Neural progenitor cell (in vitro differentiated cells): ENCODE data around the gene RCAN1. TPM values are rescaled to one million over a fixed set of nuclear protein-coding genes. Genes with fewer than 3 reads are reported as not detected.
"Not testable (repeated sequence)": the region's sequence is repeated elsewhere in the genome, so short reads cannot be mapped to it uniquely, and the experiment has no call there.

Experiments used
- DNase-seq: peaks from one replicate; pipeline ENCODE4 v3.0.0-alpha.2; 2016; ENCODE audit warnings: low spot score
- H2AFZ ChIP-seq: fragments of 200-600 bp; sonication (generic); replicated peaks from 2 replicates; pipeline ENCODE4 v1.6.1; 2016; ENCODE audit warnings: antibody characterized with exemption
- H3F3A ChIP-seq: fragments of 200-600 bp; sonication (generic); 2 replicates; pipeline ENCODE4 v1.6.1; 2016; ENCODE audit warnings: antibody characterized with exemption, low read depth
- H3K27ac ChIP-seq: fragments of 200-600 bp; sonication (generic); 2 replicates; pipeline ENCODE4 v1.5.1; 2016; ENCODE audit warnings: mild to moderate bottlenecking
- H3K27me3 ChIP-seq: fragments of 200-600 bp; sonication (generic); 2 replicates; pipeline ENCODE4 v1.6.1; 2016; ENCODE audit warnings: mild to moderate bottlenecking, moderate library complexity
- H3K36me3 ChIP-seq: fragments of 200-600 bp; sonication (generic); 2 replicates; pipeline ENCODE4 v1.5.1; 2016
- H3K4me1 ChIP-seq: fragments of 200-600 bp; sonication (generic); 2 replicates; pipeline ENCODE4 v1.6.1; 2016; ENCODE audit warnings: mixed run types
- H3K4me2 ChIP-seq: fragments of 200-600 bp; sonication (generic); 2 replicates; pipeline ENCODE4 v1.6.1; 2016
- H3K4me3 ChIP-seq: fragments of 200-600 bp; sonication (generic); 2 replicates; pipeline ENCODE4 v1.5.1; 2016
- H3K79me2 ChIP-seq: fragments of 200-600 bp; sonication (generic); 2 replicates; pipeline ENCODE4 v1.6.1; 2016; ENCODE audit warnings: low read depth
- H3K9ac ChIP-seq: fragments of 200-600 bp; sonication (generic); 2 replicates; pipeline ENCODE4 v1.6.1; 2016
- H3K9me3 ChIP-seq: fragments of 200-600 bp; sonication (generic); 2 replicates; pipeline ENCODE4 v1.5.1; 2016; ENCODE audit warnings: low read depth
- H4K20me1 ChIP-seq: fragments of 200-600 bp; sonication (generic); 2 replicates; pipeline ENCODE4 v1.6.1; 2016; ENCODE audit warnings: low read depth
- H3K27ac Mint-ChIP-seq: 3 replicates; pipeline ENCODE4 v1.8.0; 2021; ENCODE audit warnings: mixed read lengths
- H3K27me3 Mint-ChIP-seq: 2 replicates; pipeline ENCODE4 v1.8.0; 2022; ENCODE audit warnings: low read depth, mild to moderate bottlenecking, inconsistent platforms, moderate library complexity, mixed read lengths; ENCODE audit not compliant: insufficient read depth
- H3K36me3 Mint-ChIP-seq: 3 replicates; pipeline ENCODE4 v1.8.0; 2021; ENCODE audit warnings: mixed read lengths
- H3K4me1 Mint-ChIP-seq: 3 replicates; pipeline ENCODE4 v1.8.0; 2021; ENCODE audit warnings: mixed read lengths
- H3K4me3 Mint-ChIP-seq: 3 replicates; pipeline ENCODE4 v1.8.0; 2021; ENCODE audit warnings: mild to moderate bottlenecking, moderate library complexity, mixed read lengths
- H3K9me3 Mint-ChIP-seq: 3 replicates; pipeline ENCODE4 v1.8.0; 2020; ENCODE audit warnings: mixed read lengths
- CTCF ChIP-seq: fragments of 200-600 bp; sonication (generic); IDR thresholded peaks from 2 replicates; pipeline ENCODE4 v1.5.1; 2017; ENCODE audit warnings: antibody characterized with exemption, mild to moderate bottlenecking
- EZH2 ChIP-seq: fragments of 200-600 bp; sonication (generic); IDR thresholded peaks from 2 replicates; pipeline ENCODE4 v1.6.1; 2017; ENCODE audit warnings: antibody characterized with exemption, mild to moderate bottlenecking, moderate library complexity
- EZH2phosphoT487 ChIP-seq: fragments of 200-600 bp; sonication (generic); IDR thresholded peaks from 2 replicates; pipeline ENCODE4 v1.6.1; 2017; ENCODE audit warnings: antibody characterized with exemption
- total RNA-seq: library from RNA; depleted of rRNA; stranded (reverse); fragments of >200 nt; gene quantifications from 2 replicates; pipeline ENCODE4 v1.2.3, GENCODE V29; 2015; ENCODE audit warnings: low replicate concordance

RCAN1 gene
- total RNA-seq, 1 donor from 2014 or later = 6.9 TPM

GRCh38 chr21:34611528-34611927, 3.4 kb downstream of the RCAN1 start:
- Histone ChIP-seq H3K27me3 (peaks cover 49% of the 10 kb centered on the region), H2AFZ (no peak overlapping the region), H3K4me3 (no peak overlapping the region), H3K9me3 (no peaks in the 10 kb centered on the region), H3K9ac (no peak overlapping the region), H3K4me1 (peaks cover 5% of the 10 kb centered on the region), H3K79me2 (no peaks in the 10 kb centered on the region), H4K20me1 (peaks cover 3% of the 10 kb centered on the region), H3F3A (peaks cover 9% of the 10 kb centered on the region), H3K36me3 (no peaks in the 10 kb centered on the region), H3K4me2 (no peak overlapping the region), H3K27ac (no peak overlapping the region)
- Mint-ChIP-seq H3K36me3 (no peaks in the 10 kb centered on the region), H3K4me3 (no peak overlapping the region), H3K27me3 (peaks cover 12% of the 10 kb centered on the region), H3K27ac (no peak overlapping the region), H3K9me3 (no peaks in the 10 kb centered on the region), H3K4me1 (peaks cover 10% of the 10 kb centered on the region)
- TF ChIP-seq CTCF (no peak), EZH2phosphoT487 (no peak), EZH2 (no peak)
- DNase-seq = no peak

GRCh38 chr21:34609933-34610549, 4.9 kb downstream of the RCAN1 start:
- Mint-ChIP-seq H3K4me1 (peaks cover 10% of the 10 kb centered on the region), H3K4me3 (no peak overlapping the region), H3K27me3 (peaks cover 12% of the 10 kb centered on the region), H3K36me3 (no peaks in the 10 kb centered on the region), H3K27ac (no peak overlapping the region), H3K9me3 (no peaks in the 10 kb centered on the region)
- peaks cover 9% of the 10 kb centered on the region for H3F3A ChIP-seq
- H3K4me3 ChIP-seq = no peak overlapping the region
- H3K27me3 ChIP-seq = peaks cover 38% of the 10 kb centered on the region
- H3K27ac ChIP-seq = no peak overlapping the region
- no peak overlapping the region for H3K9ac ChIP-seq
- no peaks in the 10 kb centered on the region for H3K36me3 ChIP-seq
- no peak for DNase-seq
- TF ChIP-seq EZH2phosphoT487 (no peak), CTCF (no peak), EZH2 (no peak)
- peaks cover 5% of the 10 kb centered on the region for H3K4me1 ChIP-seq
- no peaks in the 10 kb centered on the region for H3K9me3 ChIP-seq
- H4K20me1 ChIP-seq = peaks cover 3% of the 10 kb centered on the region
- no peak overlapping the region for H2AFZ ChIP-seq
- H3K4me2 ChIP-seq = no peak overlapping the region
- no peaks in the 10 kb centered on the region for H3K79me2 ChIP-seq

GRCh38 chr21:34609244-34609932, 5.5 kb downstream of the RCAN1 start:
- Mint-ChIP-seq H3K36me3 (no peaks in the 10 kb centered on the region), H3K4me1 (peaks cover 10% of the 10 kb centered on the region), H3K27ac (no peak overlapping the region), H3K4me3 (no peak overlapping the region), H3K27me3 (peaks cover 12% of the 10 kb centered on the region), H3K9me3 (no peaks in the 10 kb centered on the region)
- peaks cover 9% of the 10 kb centered on the region for H3F3A ChIP-seq
- H3K9me3 ChIP-seq = no peaks in the 10 kb centered on the region
- peaks cover 35% of the 10 kb centered on the region for H3K27me3 ChIP-seq
- no peak overlapping the region for H3K4me3 ChIP-seq
- peaks cover 3% of the 10 kb centered on the region for H4K20me1 ChIP-seq
- no peaks in the 10 kb centered on the region for H3K79me2 ChIP-seq
- H3K4me1 ChIP-seq = peaks cover 5% of the 10 kb centered on the region
- H3K36me3 ChIP-seq = no peaks in the 10 kb centered on the region
- H2AFZ ChIP-seq = no peak overlapping the region
- H3K27ac ChIP-seq = no peak overlapping the region
- no peak overlapping the region for H3K9ac ChIP-seq
- DNase-seq = no peak
- no peak for TF ChIP-seq CTCF
- no peak for TF ChIP-seq EZH2phosphoT487
- no peak for TF ChIP-seq EZH2
- H3K4me2 ChIP-seq = no peak overlapping the region

- not testable (repeated sequence) for H3K27ac Mint-ChIP-seq, DNase-seq, H3K4me1 Mint-ChIP-seq, H3K4me3 Mint-ChIP-seq, H3K9me3 ChIP-seq, H3K9ac ChIP-seq, H3K9me3 Mint-ChIP-seq, H3K27ac ChIP-seq, H3K36me3 ChIP-seq, H3F3A ChIP-seq, H3K36me3 Mint-ChIP-seq, H4K20me1 ChIP-seq, H3K27me3 Mint-ChIP-seq, H3K4me1 ChIP-seq, H3K4me2 ChIP-seq, H2AFZ ChIP-seq, H3K4me3 ChIP-seq, H3K79me2 ChIP-seq
- H3K27me3 ChIP-seq = peaks cover 14% of the 10 kb centered on the region
Measured at GRCh38 chr21:34607376-34607775, 7.5 kb downstream of the RCAN1 start.
